ENCODE measurements around the gene HOXD8.

The HOXD8 gene

GRCh38 chr2:176128982-176129796 lies at the start of gene HOXD8:
Gene HOXD8, plus strand, starts transcription at chr2:176129705. Its CDS starts 662 bp downstream, at chr2:176130367.
- no peak for DNase-seq

- no peak for DNase-seq
Measured at GRCh38 chr2:176079831-176080539, 49.5 kb upstream of the HOXD8 start.

GRCh38 chr2:176080540-176081375 lies 48.7 kb upstream of the HOXD8 start:
- DNase-seq: no peak

GRCh38 chr2:176081376-176081836 lies 48.1 kb upstream of the HOXD8 start:
- DNase-seq: no peak

GRCh38 chr2:176081837-176082524 lies 47.5 kb upstream of the HOXD8 start:
- DNase-seq: no peak

GRCh38 chr2:176082525-176082823 lies 47.0 kb upstream of the HOXD8 start:
- DNase-seq: no peak

- no peak for DNase-seq
Measured at GRCh38 chr2:176082824-176083751, 46.4 kb upstream of the HOXD8 start.

GRCh38 chr2:176083796-176084261 lies 45.7 kb upstream of the HOXD8 start, which contains the start of gene EVX2:
Gene EVX2, minus strand, starts transcription at chr2:176083962. Its CDS starts 186 bp downstream, at chr2:176083776.
- DNase-seq: no peak

GRCh38 chr2:176084611-176085119 lies 44.8 kb upstream of the HOXD8 start:
- DNase-seq: no peak

- no peak for DNase-seq
Measured at GRCh38 chr2:176085120-176085788, 44.3 kb upstream of the HOXD8 start.

- no peak for DNase-seq
Measured at GRCh38 chr2:176085861-176086771, 43.4 kb upstream of the HOXD8 start.

- no peak for DNase-seq
Measured at GRCh38 chr2:176087330-176088047, 42.0 kb upstream of the HOXD8 start.

- no peak for DNase-seq
Measured at GRCh38 chr2:176088048-176088936, 41.2 kb upstream of the HOXD8 start.

- no peak for DNase-seq
Measured at GRCh38 chr2:176088937-176089842, 40.3 kb upstream of the HOXD8 start.

GRCh38 chr2:176089843-176090395 lies 39.6 kb upstream of the HOXD8 start:
- no peak for DNase-seq

- no peak for DNase-seq
Measured at GRCh38 chr2:176090862-176091261, 38.6 kb upstream of the HOXD8 start.

Measured in activated T-cell treated with anti-CD3 and anti-CD28 coated beads for 4 hours (primary cell).